Breast epithelium (tissue), 3 donors: ENCODE data around the gene PHOSPHO1.

ENCODE experiments used
- CTCF ChIP-seq, 3 donors: fragments of 450-650 bp; IDR thresholded peaks; one replicate each; pipeline ENCODE4 v1.5.1; 2016 to 2017; ENCODE audit warnings: antibody characterized with exemption in 3 of 3, mild to moderate bottlenecking in 3 of 3, moderate library complexity in 3 of 3
- POLR2A ChIP-seq: fragments of 450-650 bp; IDR thresholded peaks from one replicate; pipeline ENCODE4 v1.6.1; 2016; ENCODE audit warnings: antibody characterized with exemption, mild to moderate bottlenecking, moderate library complexity

- TF ChIP-seq CTCF (IDR thresholded peaks at IDR 0.05): no peak
- no peak for TF ChIP-seq POLR2A
Observed at GRCh38 chr17:49213847-49214246, 16.7 kb downstream of the PHOSPHO1 start.
